ENCODE results near the gene MRPS34.
"Not testable (repeated sequence)": the region's sequence is repeated elsewhere in the genome, so short reads cannot be mapped to it uniquely, and the experiment has no call there.

MRPS34 gene

GRCh38 chr16:1749152-1750117, 23.5 kb downstream of the MRPS34 start:
- DNase-seq (ENCODE audit: low read depth), result peak; percentile 84

- DNase-seq (ENCODE audit: low read depth), result no peak
These were observed 25.0 kb downstream of the MRPS34 start for GRCh38 chr16:1747934-1748333.

- DNase-seq (ENCODE audit: low read depth), result no peak
These were observed 26.2 kb downstream of the MRPS34 start for GRCh38 chr16:1746693-1747195.

GRCh38 chr16:1745900-1746692, 26.8 kb downstream of the MRPS34 start:
- DNase-seq (ENCODE audit: low read depth), result peak; percentile 97

GRCh38 chr16:1745181-1745899, 27.6 kb downstream of the MRPS34 start:
- peak; percentile 73 for DNase-seq (ENCODE audit: low read depth)

- DNase-seq (ENCODE audit: low read depth), result no peak
These were observed 28.5 kb downstream of the MRPS34 start for GRCh38 chr16:1744338-1744840.

GRCh38 chr16:1743376-1744337, 29.3 kb downstream of the MRPS34 start:
- DNase-seq (ENCODE audit: low read depth), result no peak

GRCh38 chr16:1741553-1742165, 31.3 kb downstream of the MRPS34 start:
- DNase-seq (ENCODE audit: low read depth), result no peak

- DNase-seq (ENCODE audit: low read depth), result no peak
These were observed 32.0 kb downstream of the MRPS34 start for GRCh38 chr16:1740781-1741490.

GRCh38 chr16:1740234-1740633, 32.7 kb downstream of the MRPS34 start:
- DNase-seq (ENCODE audit: low read depth), result no peak

GRCh38 chr16:1734816-1735215, 38.1 kb downstream of the MRPS34 start:
- no peak for DNase-seq (ENCODE audit: low read depth)

GRCh38 chr16:1734123-1734522, 38.8 kb downstream of the MRPS34 start:
- no peak for DNase-seq (ENCODE audit: low read depth)

- not testable (repeated sequence) for DNase-seq (ENCODE audit: low read depth)
These were observed 40.4 kb downstream of the MRPS34 start for GRCh38 chr16:1732551-1732987.

GRCh38 chr16:1732071-1732470, 40.9 kb downstream of the MRPS34 start:
- no peak for DNase-seq (ENCODE audit: low read depth)

GRCh38 chr16:1731603-1732002, 41.3 kb downstream of the MRPS34 start:
- no peak for DNase-seq (ENCODE audit: low read depth)

- no peak for DNase-seq (ENCODE audit: low read depth)
These were observed 41.9 kb downstream of the MRPS34 start for GRCh38 chr16:1731073-1731472.

- DNase-seq (ENCODE audit: low read depth), result no peak
These were observed 43.5 kb downstream of the MRPS34 start for GRCh38 chr16:1729445-1729844.

- DNase-seq (ENCODE audit: low read depth), result no peak
These were observed 43.9 kb downstream of the MRPS34 start for GRCh38 chr16:1729026-1729425.
